ENCODE data around the gene MPO.

MPO gene

GRCh38 chr17:58265902-58266875 lies 14.5 kb downstream of the MPO start:
- Histone ChIP-seq H3K4me1 (ENCODE audit: control insufficient read depth, insufficient read depth, low read length, poor library complexity, severe bottlenecking) (no peaks in the 10 kb centered on the region), H3K27ac (ENCODE audit: low read depth, low read length, severe bottlenecking) (no peak overlapping the region), H3K9me3 (ENCODE audit: control insufficient read depth, low read length) (no peaks in the 10 kb centered on the region), H3K4me3 (ENCODE audit: extremely low read depth, insufficient read depth, low read length, poor library complexity, severe bottlenecking) (no peak overlapping the region), H3K36me3 (ENCODE audit: control insufficient read depth, insufficient read depth, low read length) (no peaks in the 10 kb centered on the region)
- WGBS, 2 experiments (ENCODE audit: insufficient coverage in 2 of 2), result 88 to 94% methylated on average over 5 of the region's 7 CpGs

DNA sequence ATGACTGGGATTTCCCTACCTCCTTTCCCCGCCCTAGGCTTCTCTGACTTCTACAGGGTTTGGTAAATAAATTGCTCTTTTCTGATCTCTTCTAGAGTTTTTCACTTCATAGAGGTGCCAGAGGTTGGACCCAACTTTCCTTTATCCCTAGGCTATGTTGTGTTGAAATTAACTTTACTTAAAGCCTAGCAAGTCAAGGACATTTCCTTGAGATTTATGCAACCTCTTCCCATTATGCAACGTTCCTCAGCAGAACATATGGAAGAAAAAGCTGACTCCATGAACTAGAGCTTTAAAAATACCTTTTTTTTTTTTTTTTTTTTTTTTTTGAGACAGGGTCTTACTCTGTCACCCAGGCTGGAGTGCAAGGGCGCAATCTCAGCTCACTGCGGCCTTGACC lies 15.5 kb downstream of the MPO start:
- Histone ChIP-seq H3K27ac (ENCODE audit: low read depth, low read length, severe bottlenecking) (no peak overlapping the region), H3K4me3 (ENCODE audit: extremely low read depth, insufficient read depth, low read length, poor library complexity, severe bottlenecking) (no peak overlapping the region), H3K4me1 (ENCODE audit: control insufficient read depth, insufficient read depth, low read length, poor library complexity, severe bottlenecking) (no peaks in the 10 kb centered on the region), H3K36me3 (ENCODE audit: control insufficient read depth, insufficient read depth, low read length) (no peaks in the 10 kb centered on the region), H3K9me3 (ENCODE audit: control insufficient read depth, low read length) (no peaks in the 10 kb centered on the region)
- 94% methylated on average over 2 of the region's 4 CpGs; no CpG with 5 or more reads in 1 of the 2 experiments for WGBS, 2 experiments (ENCODE audit: insufficient coverage in 2 of 2)

DNA sequence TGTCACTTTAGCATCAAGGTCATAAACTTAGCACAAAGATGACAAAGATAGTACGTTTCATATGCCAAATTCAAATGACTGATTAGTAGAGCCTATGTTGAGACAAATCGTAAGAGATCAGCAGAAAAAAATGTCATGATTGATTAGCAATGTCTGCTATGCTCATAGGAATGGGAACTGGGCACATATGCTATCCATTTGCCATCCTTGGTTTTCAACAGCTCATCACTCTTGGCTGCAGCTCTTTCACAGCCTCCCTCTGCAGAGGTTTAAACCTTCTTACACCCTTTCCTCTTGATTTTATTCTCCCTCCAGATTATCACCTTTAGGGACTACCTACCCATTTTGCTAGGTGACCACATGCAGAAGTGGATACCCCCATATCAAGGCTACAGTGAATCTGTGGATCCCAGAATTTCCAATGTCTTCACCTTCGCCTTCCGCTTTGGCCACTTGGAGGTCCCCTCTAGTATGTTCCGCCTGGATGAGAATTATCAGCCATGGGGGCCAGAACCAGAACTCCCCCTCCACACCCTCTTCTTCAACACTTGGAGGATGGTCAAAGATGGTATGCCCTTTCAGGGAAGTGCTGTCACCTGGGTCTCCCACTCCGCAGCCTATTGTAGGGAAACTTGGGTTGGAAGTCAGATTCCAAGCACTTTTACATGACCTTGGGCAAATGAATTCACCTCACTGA lies 16.2 kb downstream of the MPO start:
- Histone ChIP-seq H3K27ac (ENCODE audit: low read depth, low read length, severe bottlenecking) (no peak overlapping the region), H3K36me3 (ENCODE audit: control insufficient read depth, insufficient read depth, low read length) (no peaks in the 10 kb centered on the region), H3K4me1 (ENCODE audit: control insufficient read depth, insufficient read depth, low read length, poor library complexity, severe bottlenecking) (no peaks in the 10 kb centered on the region), H3K9me3 (ENCODE audit: control insufficient read depth, low read length) (no peaks in the 10 kb centered on the region), H3K4me3 (ENCODE audit: extremely low read depth, insufficient read depth, low read length, poor library complexity, severe bottlenecking) (no peak overlapping the region)
- 74 to 87% methylated on average over 3 of the region's 6 CpGs for WGBS, 2 experiments (ENCODE audit: insufficient coverage in 2 of 2)

- H3K9me3 ChIP-seq (ENCODE audit: control insufficient read depth, low read length), result no peaks in the 10 kb centered on the region
- H3K27ac ChIP-seq (ENCODE audit: low read depth, low read length, severe bottlenecking), result no peak overlapping the region
- H3K36me3 ChIP-seq (ENCODE audit: control insufficient read depth, insufficient read depth, low read length), result no peaks in the 10 kb centered on the region
- no CpG with 5 or more reads among the region's 1 CpG for WGBS, 2 experiments (ENCODE audit: insufficient coverage in 2 of 2)
- H3K4me1 ChIP-seq (ENCODE audit: control insufficient read depth, insufficient read depth, low read length, poor library complexity, severe bottlenecking), result no peaks in the 10 kb centered on the region
- H3K4me3 ChIP-seq (ENCODE audit: extremely low read depth, insufficient read depth, low read length, poor library complexity, severe bottlenecking), result no peak overlapping the region
These were observed 17.0 kb downstream of the MPO start for GRCh38 chr17:58263773-58264172.

DNA sequence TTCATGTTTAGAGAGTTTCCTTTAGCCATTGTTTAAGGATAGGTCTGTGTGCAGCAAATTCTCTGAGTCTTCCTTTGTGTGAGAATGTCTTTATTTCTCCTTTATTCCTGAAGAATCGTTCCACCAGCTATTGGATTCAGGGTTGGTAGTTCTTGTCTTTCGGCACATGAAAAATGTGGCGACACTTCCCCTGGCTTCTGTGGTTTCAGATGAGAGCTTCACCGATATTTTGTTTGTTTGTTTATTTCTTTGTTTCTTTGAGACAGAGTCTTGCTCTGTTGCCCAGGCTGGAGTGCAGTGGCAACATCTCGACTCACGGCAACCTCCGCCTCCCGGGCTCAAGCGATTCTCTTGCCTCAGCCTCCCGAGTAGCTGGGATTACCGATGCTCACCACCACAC lies 18.6 kb downstream of the MPO start:
- Histone ChIP-seq H3K9me3 (ENCODE audit: control insufficient read depth, low read length) (no peaks in the 10 kb centered on the region), H3K4me3 (ENCODE audit: extremely low read depth, insufficient read depth, low read length, poor library complexity, severe bottlenecking) (no peak overlapping the region), H3K4me1 (ENCODE audit: control insufficient read depth, insufficient read depth, low read length, poor library complexity, severe bottlenecking) (no peaks in the 10 kb centered on the region), H3K36me3 (ENCODE audit: control insufficient read depth, insufficient read depth, low read length) (no peaks in the 10 kb centered on the region), H3K27ac (ENCODE audit: low read depth, low read length, severe bottlenecking) (no peak overlapping the region)
- WGBS, 2 experiments (ENCODE audit: insufficient coverage in 2 of 2), result 87 to 92% methylated on average over 9 to 11 of the region's 11 CpGs

DNA sequence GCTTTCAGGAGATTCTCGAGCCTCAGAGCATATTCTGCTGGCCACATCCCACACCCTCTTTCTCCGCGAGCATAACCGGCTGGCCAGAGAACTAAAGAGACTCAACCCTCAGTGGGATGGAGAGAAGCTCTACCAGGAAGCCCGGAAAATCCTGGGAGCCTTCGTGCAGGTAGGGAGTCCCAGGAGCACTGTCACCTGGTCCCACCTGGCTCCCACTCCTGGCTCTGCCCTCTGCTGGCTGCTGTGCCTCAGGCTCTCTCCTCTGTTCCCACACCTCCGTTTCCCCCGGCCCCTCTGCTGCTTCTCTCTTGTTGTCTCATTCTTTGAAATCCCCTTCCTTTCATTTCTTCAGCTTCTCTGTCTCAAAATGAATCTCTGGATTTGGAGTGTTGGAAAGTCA lies 25.9 kb downstream of the MPO start:
- Histone ChIP-seq H3K4me1 (ENCODE audit: control insufficient read depth, insufficient read depth, low read length, poor library complexity, severe bottlenecking) (no peaks in the 10 kb centered on the region), H3K4me3 (ENCODE audit: extremely low read depth, insufficient read depth, low read length, poor library complexity, severe bottlenecking) (no peak overlapping the region), H3K36me3 (ENCODE audit: control insufficient read depth, insufficient read depth, low read length) (no peaks in the 10 kb centered on the region), H3K27ac (ENCODE audit: low read depth, low read length, severe bottlenecking) (no peak overlapping the region), H3K9me3 (ENCODE audit: control insufficient read depth, low read length) (no peaks in the 10 kb centered on the region)
- 41 to 47% methylated on average over 5 to 7 of the region's 8 CpGs for WGBS, 2 experiments (ENCODE audit: insufficient coverage in 2 of 2)

DNA sequence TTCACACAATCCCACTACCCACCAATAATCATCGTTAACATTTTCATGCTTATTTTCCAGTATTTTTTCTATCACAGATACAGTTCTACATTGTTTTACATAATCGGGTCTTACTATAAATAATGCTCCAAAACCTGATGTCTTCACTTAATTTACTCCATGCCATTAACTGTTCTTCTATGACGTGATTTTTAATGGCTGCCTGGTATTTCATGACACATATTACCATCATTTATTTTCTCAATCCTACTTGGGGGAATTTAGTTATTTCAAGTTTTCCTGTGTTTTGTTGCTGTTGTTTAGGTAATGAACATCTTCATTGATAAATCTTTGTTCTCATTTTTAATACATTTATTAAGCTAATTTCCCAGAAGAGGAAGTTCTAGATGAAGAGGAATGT lies 27.7 kb downstream of the MPO start:
- Histone ChIP-seq H3K36me3 (ENCODE audit: control insufficient read depth, insufficient read depth, low read length) (no peaks in the 10 kb centered on the region), H3K4me3 (ENCODE audit: extremely low read depth, insufficient read depth, low read length, poor library complexity, severe bottlenecking) (no peak overlapping the region), H3K4me1 (ENCODE audit: control insufficient read depth, insufficient read depth, low read length, poor library complexity, severe bottlenecking) (peaks cover 7% of the 10 kb centered on the region), H3K27ac (ENCODE audit: low read depth, low read length, severe bottlenecking) (no peak overlapping the region), H3K9me3 (ENCODE audit: control insufficient read depth, low read length) (no peaks in the 10 kb centered on the region)
- WGBS, 2 experiments (ENCODE audit: insufficient coverage in 2 of 2), result 80 to 83% methylated on average over 2 of the region's 3 CpGs

- WGBS, 2 experiments (ENCODE audit: insufficient coverage in 2 of 2), result 73 to 86% methylated on average over 7 to 9 of the region's 9 CpGs
- Histone ChIP-seq H3K27ac (ENCODE audit: low read depth, low read length, severe bottlenecking) (no peak overlapping the region), H3K4me1 (ENCODE audit: control insufficient read depth, insufficient read depth, low read length, poor library complexity, severe bottlenecking) (peaks cover 7% of the 10 kb centered on the region), H3K9me3 (ENCODE audit: control insufficient read depth, low read length) (no peaks in the 10 kb centered on the region), H3K36me3 (ENCODE audit: control insufficient read depth, insufficient read depth, low read length) (no peaks in the 10 kb centered on the region), H3K4me3 (ENCODE audit: extremely low read depth, insufficient read depth, low read length, poor library complexity, severe bottlenecking) (no peak overlapping the region)
These were observed 28.6 kb downstream of the MPO start for GRCh38 chr17:58252141-58252540.

GRCh38 chr17:58250344-58251011 lies 30.3 kb downstream of the MPO start:
- WGBS, 2 experiments (ENCODE audit: insufficient coverage in 2 of 2), result 94 to 96% methylated on average over 6 to 8 of the region's 12 CpGs
- H3K36me3 ChIP-seq (ENCODE audit: control insufficient read depth, insufficient read depth, low read length), result no peaks in the 10 kb centered on the region
- H3K4me3 ChIP-seq (ENCODE audit: extremely low read depth, insufficient read depth, low read length, poor library complexity, severe bottlenecking), result no peak overlapping the region
- no peaks in the 10 kb centered on the region for H3K9me3 ChIP-seq (ENCODE audit: control insufficient read depth, low read length)
- no peak overlapping the region for H3K27ac ChIP-seq (ENCODE audit: low read depth, low read length, severe bottlenecking)
- peaks cover 13% of the 10 kb centered on the region for H3K4me1 ChIP-seq (ENCODE audit: control insufficient read depth, insufficient read depth, low read length, poor library complexity, severe bottlenecking)

GRCh38 chr17:58249270-58250133 lies 31.2 kb downstream of the MPO start:
- 11 to 16% methylated on average over 41 to 43 of the region's 57 CpGs for WGBS, 2 experiments (ENCODE audit: insufficient coverage in 2 of 2)

More at GRCh38 chr17:58249270-58250133, 31.2 kb downstream of the MPO start:
- no peak overlapping the region for H3K27ac ChIP-seq (ENCODE audit: low read depth, low read length, severe bottlenecking)
- no peaks in the 10 kb centered on the region for H3K9me3 ChIP-seq (ENCODE audit: control insufficient read depth, low read length)
- no peaks in the 10 kb centered on the region for H3K36me3 ChIP-seq (ENCODE audit: control insufficient read depth, insufficient read depth, low read length)
- peak overlapping the region; percentile 26 for H3K4me3 ChIP-seq (ENCODE audit: extremely low read depth, insufficient read depth, low read length, poor library complexity, severe bottlenecking)
- H3K4me1 ChIP-seq (ENCODE audit: control insufficient read depth, insufficient read depth, low read length, poor library complexity, severe bottlenecking), result peaks cover 15% of the 10 kb centered on the region
